ENCODE data around the gene UBE2E2. TPM values are rescaled to one million over a fixed set of nuclear protein-coding genes. Genes with fewer than 3 reads are reported as not detected.

Gene UBE2E2
- total and polyA plus RNA-seq, 9 donors = 25.5 to 84.9 (median 38.5) TPM

DNA sequence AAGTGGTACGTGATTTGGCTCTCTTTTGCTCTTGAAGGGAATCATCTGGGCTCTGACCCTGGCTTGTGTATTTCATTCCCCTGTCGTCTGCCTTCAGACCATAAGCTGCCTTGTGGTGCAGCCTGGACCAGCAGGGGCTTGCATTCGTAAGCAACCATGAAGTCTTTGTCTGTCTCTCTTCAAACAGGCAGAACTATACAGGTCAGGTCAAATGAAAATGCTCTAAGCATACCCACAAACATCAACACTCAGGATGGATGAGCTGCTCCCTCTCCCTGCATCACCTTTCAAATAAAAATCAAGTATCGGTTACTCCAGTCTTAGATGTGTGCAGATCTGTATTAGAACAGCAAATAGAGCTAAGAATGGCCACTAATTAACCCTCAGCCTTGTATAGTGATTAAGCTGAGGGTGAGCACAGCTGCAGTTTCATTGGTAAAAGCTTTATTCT, 334.0 kb downstream of the UBE2E2 start:
- no peak for TF ChIP-seq POLR2A (IDR thresholded peaks at IDR 0.05)
- no peak for TF ChIP-seq EP300 (IDR thresholded peaks at IDR 0.05)
- TF ChIP-seq, protein P1, sequence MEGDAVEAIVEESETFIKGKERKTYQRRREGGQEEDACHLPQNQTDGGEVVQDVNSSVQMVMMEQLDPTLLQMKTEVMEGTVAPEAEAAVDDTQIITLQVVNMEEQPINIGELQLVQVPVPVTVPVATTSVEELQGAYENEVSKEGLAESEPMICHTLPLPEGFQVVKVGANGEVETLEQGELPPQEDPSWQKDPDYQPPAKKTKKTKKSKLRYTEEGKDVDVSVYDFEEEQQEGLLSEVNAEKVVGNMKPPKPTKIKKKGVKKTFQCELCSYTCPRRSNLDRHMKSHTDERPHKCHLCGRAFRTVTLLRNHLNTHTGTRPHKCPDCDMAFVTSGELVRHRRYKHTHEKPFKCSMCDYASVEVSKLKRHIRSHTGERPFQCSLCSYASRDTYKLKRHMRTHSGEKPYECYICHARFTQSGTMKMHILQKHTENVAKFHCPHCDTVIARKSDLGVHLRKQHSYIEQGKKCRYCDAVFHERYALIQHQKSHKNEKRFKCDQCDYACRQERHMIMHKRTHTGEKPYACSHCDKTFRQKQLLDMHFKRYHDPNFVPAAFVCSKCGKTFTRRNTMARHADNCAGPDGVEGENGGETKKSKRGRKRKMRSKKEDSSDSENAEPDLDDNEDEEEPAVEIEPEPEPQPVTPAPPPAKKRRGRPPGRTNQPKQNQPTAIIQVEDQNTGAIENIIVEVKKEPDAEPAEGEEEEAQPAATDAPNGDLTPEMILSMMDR (IDR thresholded peaks at IDR 0.05) = no peak
- DNase-seq = no peak
- no peaks in the 10 kb centered on the region for H3K27me3 ChIP-seq
- 71 to 77% (median 76%) methylated on average over 4 of the region's 4 CpGs for WGBS, 3 donors
- intact Hi-C loops (cut with DNase I) = no loop called here
- H3K4me3 ChIP-seq = no peak overlapping the region
- H3K27ac ChIP-seq = no peak overlapping the region
- H3K9me3 ChIP-seq = no peaks in the 10 kb centered on the region
- no peaks in the 10 kb centered on the region for H3K4me1 ChIP-seq (ENCODE audit: insufficient read depth)
- H3K36me3 ChIP-seq = no peaks in the 10 kb centered on the region

DNA sequence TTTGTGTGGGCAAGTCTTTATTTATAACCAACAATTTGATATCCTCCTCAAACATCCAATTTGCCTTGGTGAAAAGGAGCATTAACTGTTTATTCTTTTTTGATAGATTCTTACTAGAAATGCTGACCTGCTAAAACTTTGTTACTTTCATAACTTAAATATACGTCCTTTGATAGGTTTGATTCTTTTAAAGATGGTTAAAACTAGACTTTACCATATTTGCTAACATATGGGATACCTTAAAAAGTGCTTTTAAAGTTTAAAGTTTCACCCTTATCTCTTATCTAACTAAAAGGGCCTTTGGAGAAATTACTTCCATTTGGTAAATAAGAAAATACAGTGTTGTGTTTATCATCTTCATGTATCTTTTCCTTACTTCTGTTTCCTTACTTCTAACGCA, 336.1 kb downstream of the UBE2E2 start:
- no peaks in the 10 kb centered on the region for H3K9me3 ChIP-seq
- H3K27ac ChIP-seq = no peak overlapping the region
- no peaks in the 10 kb centered on the region for H3K36me3 ChIP-seq
- no peaks in the 10 kb centered on the region for H3K27me3 ChIP-seq
- intact Hi-C loops (cut with DNase I) = no loop called here
- H3K4me3 ChIP-seq = no peak overlapping the region
- no peak for TF ChIP-seq POLR2A (IDR thresholded peaks at IDR 0.05)
- TF ChIP-seq, protein P1 (IDR thresholded peaks at IDR 0.05) = no peak
- no peak for TF ChIP-seq EP300 (IDR thresholded peaks at IDR 0.05)
- DNase-seq = no peak
- WGBS, 3 donors = 87 to 94% (median 90%) methylated on average over 2 of the region's 2 CpGs
- H3K4me1 ChIP-seq (ENCODE audit: insufficient read depth) = no peaks in the 10 kb centered on the region

DNA sequence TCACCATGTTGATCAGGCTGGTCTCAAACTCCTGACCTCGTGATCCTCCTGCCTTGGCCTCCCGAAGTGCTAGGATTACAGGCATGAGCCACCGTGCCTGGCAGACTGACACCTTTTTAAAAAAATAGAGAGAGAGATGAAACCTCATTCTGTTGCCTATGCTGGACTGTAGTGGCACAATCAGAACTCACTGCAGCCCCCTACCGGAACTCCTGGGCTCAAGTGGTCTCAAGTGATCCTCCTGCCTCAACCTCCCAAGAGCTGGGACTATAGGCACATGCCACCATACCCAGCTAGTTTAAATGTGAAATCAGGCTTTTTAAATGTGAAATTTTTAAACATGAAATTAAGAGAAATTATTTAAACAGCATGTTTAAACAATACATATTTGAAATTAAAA, 337.5 kb downstream of the UBE2E2 start:
- H3K4me1 ChIP-seq (ENCODE audit: insufficient read depth) = no peaks in the 10 kb centered on the region
- H3K36me3 ChIP-seq = no peaks in the 10 kb centered on the region
- H3K27ac ChIP-seq = no peak overlapping the region
- WGBS, 3 donors = 85 to 98% (median 96%) methylated on average over 4 of the region's 4 CpGs
- no peak for TF ChIP-seq EP300 (IDR thresholded peaks at IDR 0.05)
- TF ChIP-seq, protein P1 (IDR thresholded peaks at IDR 0.05) = no peak
- TF ChIP-seq POLR2A (IDR thresholded peaks at IDR 0.05) = no peak
- intact Hi-C loops (cut with DNase I) = no loop called here
- H3K4me3 ChIP-seq = no peak overlapping the region
- H3K9me3 ChIP-seq = no peaks in the 10 kb centered on the region
- no peaks in the 10 kb centered on the region for H3K27me3 ChIP-seq
- DNase-seq = no peak

DNA sequence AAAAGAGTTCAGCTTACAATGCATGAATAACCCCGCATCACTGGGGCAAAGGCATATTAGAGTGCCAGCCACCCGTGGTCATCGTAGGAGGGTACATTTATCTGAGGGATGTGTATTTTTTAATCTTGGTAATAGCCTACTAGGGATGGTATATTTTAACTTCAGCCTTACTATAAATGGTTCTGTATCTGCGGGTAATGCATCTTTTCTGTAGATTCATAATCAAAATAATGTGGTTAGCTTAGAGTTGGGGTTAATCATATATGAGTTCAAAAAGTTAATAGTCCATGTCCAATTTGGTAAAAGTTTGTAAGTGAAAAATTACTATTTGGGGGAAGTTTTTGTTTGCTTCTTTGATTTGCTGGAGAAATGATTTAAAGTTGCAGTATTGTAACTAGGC, 339.0 kb downstream of the UBE2E2 start:
- H3K36me3 ChIP-seq = no peaks in the 10 kb centered on the region
- no peaks in the 10 kb centered on the region for H3K27me3 ChIP-seq
- no peak overlapping the region for H3K4me3 ChIP-seq
- no peak overlapping the region for H3K27ac ChIP-seq
- no peaks in the 10 kb centered on the region for H3K4me1 ChIP-seq (ENCODE audit: insufficient read depth)
- no peak for DNase-seq
- 92 to 93% (median 92%) methylated on average over 4 of the region's 4 CpGs for WGBS, 3 donors
- intact Hi-C loops (cut with DNase I) = no loop called here
- TF ChIP-seq POLR2A (IDR thresholded peaks at IDR 0.05) = no peak
- no peak for TF ChIP-seq EP300 (IDR thresholded peaks at IDR 0.05)
- TF ChIP-seq, protein P1 (IDR thresholded peaks at IDR 0.05) = no peak
- H3K9me3 ChIP-seq = no peaks in the 10 kb centered on the region

All from ovary (tissue), 9 donors.